K562 (cell line): ENCODE data around the gene SLBP. TPM values are rescaled to one million over a fixed set of nuclear protein-coding genes. Genes with fewer than 3 reads are reported as not detected.

Source experiments
- CCNT2 ChIP-seq: IDR thresholded peaks from 2 replicates; pipeline ENCODE4 v1.6.1; 2011; ENCODE audit warnings: borderline replicate concordance, low read depth, mild to moderate bottlenecking, moderate library complexity, mixed read lengths, low read length; ENCODE audit not compliant: insufficient read length; ENCODE audit errors: extremely low read depth
- CHD2 ChIP-seq: IDR thresholded peaks from 2 replicates; pipeline ENCODE4 v1.6.1; 2011; ENCODE audit warnings: low read depth, low read length
- CLOCK ChIP-seq: fragments of 250-450 bp; sonication (Bioruptor Pico); IDR thresholded peaks from 2 replicates; pipeline ENCODE4 v1.4.0; 2020; ENCODE audit warnings: mild to moderate bottlenecking, moderate library complexity, borderline replicate concordance
- FIP1L1 ChIP-seq: fragments of 200-400 bp; formaldehyde crosslinking; IDR thresholded peaks from 2 replicates; pipeline ENCODE4 v1.6.1; 2018; ENCODE audit warnings: mild to moderate bottlenecking, low read depth, low read length; ENCODE audit not compliant: poor library complexity, severe bottlenecking
- FOXJ3 ChIP-seq: sonication (generic); formaldehyde crosslinking; IDR thresholded peaks from 2 replicates; pipeline ENCODE4 v1.4.0; 2020; ENCODE audit warnings: mild to moderate bottlenecking, missing genetic modification reagents
- MAFF ChIP-seq: IDR thresholded peaks from 2 replicates; pipeline ENCODE4 v1.6.1; 2012; ENCODE audit warnings: low read length, improper control_type of control experiment
- PREB ChIP-seq: sonication (generic); formaldehyde crosslinking; IDR thresholded peaks from 2 replicates; pipeline ENCODE4 v1.8.1; 2023; ENCODE audit warnings: mild to moderate bottlenecking, missing genetic modification reagents
- RBBP5 ChIP-seq: fragments of 200-600 bp; sonication (generic); IDR thresholded peaks from 2 replicates; pipeline ENCODE4 v1.6.1; 2012; ENCODE audit warnings: borderline replicate concordance, mild to moderate bottlenecking, low read length, control low read depth, inconsistent platforms; ENCODE audit not compliant: insufficient read depth, poor library complexity, severe bottlenecking
- SOX6 ChIP-seq: fragments of 450-650 bp; IDR thresholded peaks from 2 replicates; pipeline ENCODE4 v1.6.1; 2014; ENCODE audit warnings: mild to moderate bottlenecking
- THRB ChIP-seq: fragments of 450-650 bp; formaldehyde crosslinking; conservative IDR thresholded peaks from 2 replicates; pipeline ENCODE4 v1.4.0; 2022; ENCODE audit warnings: mild to moderate bottlenecking, missing genetic modification characterization
- ZBTB33 ChIP-seq: sonication (generic); formaldehyde crosslinking; IDR thresholded peaks from 2 replicates; pipeline ENCODE4 v1.8.1; 2023; ENCODE audit warnings: mild to moderate bottlenecking, missing genetic modification reagents
- ZNF134 ChIP-seq: fragments of 250-450 bp; sonication (Bioruptor Pico); conservative IDR thresholded peaks from 2 replicates; pipeline ENCODE4 v1.4.0; 2020
- ZNF584 ChIP-seq: fragments of 200-800 bp; sonication (Bioruptor generic); IDR thresholded peaks from 2 replicates; pipeline ENCODE4 v1.6.1; 2016; ENCODE audit warnings: low read depth, mild to moderate bottlenecking, missing genetic modification characterization, missing compliant biosample characterization
- polyA plus RNA-seq, 8 experiments: library from polyadenylated mRNA; depleted of rRNA in 4 of 8; stranded (reverse) in 5 of 8; unstranded in 3 of 8; fragments of >200 nt; fragmentation: Nextera tagmentation in 2 of 8; fragmentation: Illumina TruSeq in 1 of 8; extraction: Ambion mirVana in 2 of 8; extraction: Trizol in 1 of 8; gene quantifications; 2 replicates each; pipeline versions ENCODE4 v1.2.1 to v1.2.3, GENCODE V29; 2011 to 2014; ENCODE audit warnings: inconsistent platforms in 1 of 8, missing spikeins in 1 of 8
- total RNA-seq, 7 experiments: library from RNA; depleted of rRNA in 6 of 7; stranded (reverse); fragments of >200 nt in 6 of 7; fragmentation: Illumina TruSeq in 2 of 7; extraction: Trizol in 2 of 7; gene quantifications; 2 replicates each; pipeline versions ENCODE4 v1.2.1 to v1.2.3, GENCODE V29; 2011 to 2021; ENCODE audit warnings: low replicate concordance in 1 of 7

The SLBP gene
- total and polyA plus RNA-seq, 9 of the 15 experiments (the other 6 are each of a cell fraction or from before 2014, with no cell fraction given): 49.4 to 221 (median 162) TPM

GRCh38 chr4:1683736-1684505, 28.2 kb downstream of the SLBP start, which contains the start of gene FAM53A (continued):
- TF ChIP-seq FIP1L1 (no peak), THRB (CRISPR knock-in tag) (no peak), CLOCK (no peak), ZNF134 (CRISPR knock-in tag) (no peak), CCNT2 (peak; percentile 66), RBBP5 (peak; percentile 71), MAFF (no peak), ZNF584 (no peak), FOXJ3 (CRISPR knock-in tag) (no peak), SOX6 (no peak), CHD2 (no peak; the same call in 1 of the 2 replicates), ZBTB33 (peak; percentile 87), PREB (CRISPR knock-in tag) (no peak)
- TF ChIP-seq, all 486 proteins: peak for 108
